NCI-H1436 treated with DMSO at 0.1 percent for 48 hours (cell line): ENCODE results near the gene ACOXL.

Source experiments
- DNase-seq: peaks from one replicate; lab custom pipeline; 2025; lab: John Stamatoyannopoulos, UW

Gene ACOXL

GRCh38 chr2:110794390-110794789 is 62.0 kb downstream of the ACOXL start:
- no peak for DNase-seq

- no peak for DNase-seq
Measured at GRCh38 chr2:110794951-110795350, 62.6 kb downstream of the ACOXL start.

- no peak for DNase-seq
Measured at GRCh38 chr2:110796716-110797301, 64.4 kb downstream of the ACOXL start.

GRCh38 chr2:110799376-110799775 is 67.0 kb downstream of the ACOXL start:
- DNase-seq: no peak

GRCh38 chr2:110800611-110801402 is 68.4 kb downstream of the ACOXL start:
- DNase-seq: no peak

- DNase-seq: no peak
Measured at GRCh38 chr2:110802208-110802932, 70.0 kb downstream of the ACOXL start.

GRCh38 chr2:110804433-110804832 is 72.1 kb downstream of the ACOXL start:
- DNase-seq: no peak

GRCh38 chr2:110804915-110805314 is 72.5 kb downstream of the ACOXL start:
- no peak for DNase-seq

GRCh38 chr2:110805894-110806452 is 73.6 kb downstream of the ACOXL start:
- DNase-seq: no peak

GRCh38 chr2:110807522-110807921 is 75.1 kb downstream of the ACOXL start:
- DNase-seq: no peak

- DNase-seq: no peak
Measured at GRCh38 chr2:110810404-110810803, 78.0 kb downstream of the ACOXL start.

- DNase-seq: no peak
Measured at GRCh38 chr2:110812726-110813645, 80.6 kb downstream of the ACOXL start.

GRCh38 chr2:110813896-110814295 is 81.5 kb downstream of the ACOXL start:
- DNase-seq: no peak

- no peak for DNase-seq
Measured at GRCh38 chr2:110815938-110816337, 83.6 kb downstream of the ACOXL start.

GRCh38 chr2:110816404-110817365 is 84.3 kb downstream of the ACOXL start:
- DNase-seq: no peak

- DNase-seq: no peak
Measured at GRCh38 chr2:110818767-110819481, 86.6 kb downstream of the ACOXL start.

GRCh38 chr2:110819711-110820110 is 87.3 kb downstream of the ACOXL start:
- DNase-seq: no peak

- DNase-seq: no peak
Measured at GRCh38 chr2:110820128-110820527, 87.8 kb downstream of the ACOXL start.

- no peak for DNase-seq
Measured at GRCh38 chr2:110823165-110823564, 90.8 kb downstream of the ACOXL start.

GRCh38 chr2:110827511-110827910 is 95.1 kb downstream of the ACOXL start:
- DNase-seq: no peak
